HG03103 (cell line): ENCODE measurements around the gene TSHZ2.
"Not testable (repeated sequence)": the region's sequence is repeated elsewhere in the genome, so short reads cannot be mapped to it uniquely, and the experiment has no call there.

Source experiments
- ATAC-seq: cut with Tn5 transposase; IDR thresholded peaks from one replicate; pipeline ENCODE4 v1.9.1; 2021; ENCODE audit warnings: low read depth; ENCODE audit not compliant: unreplicated experiment

Gene TSHZ2

GRCh38 chr20:53360852-53361251, 388.7 kb downstream of the TSHZ2 start:
- no peak for ATAC-seq

- no peak for ATAC-seq
These were observed 390.6 kb downstream of the TSHZ2 start for GRCh38 chr20:53362736-53363135.

- ATAC-seq, result no peak
These were observed 392.5 kb downstream of the TSHZ2 start for GRCh38 chr20:53364646-53365045.

GRCh38 chr20:53365076-53365475, 392.9 kb downstream of the TSHZ2 start:
- no peak for ATAC-seq

GRCh38 chr20:53365539-53366075, 393.4 kb downstream of the TSHZ2 start:
- no peak for ATAC-seq

GRCh38 chr20:53366928-53367327, 394.8 kb downstream of the TSHZ2 start:
- ATAC-seq, result not testable (repeated sequence)

GRCh38 chr20:53369871-53370270, 397.7 kb downstream of the TSHZ2 start:
- ATAC-seq, result no peak

GRCh38 chr20:53370345-53370961, 398.3 kb downstream of the TSHZ2 start:
- ATAC-seq, result no peak

- no peak for ATAC-seq
These were observed 399.1 kb downstream of the TSHZ2 start for GRCh38 chr20:53371216-53371615.

GRCh38 chr20:53376021-53376420, 403.9 kb downstream of the TSHZ2 start:
- no peak for ATAC-seq

- ATAC-seq, result no peak
These were observed 407.1 kb downstream of the TSHZ2 start for GRCh38 chr20:53379014-53379832.

GRCh38 chr20:53379833-53380120, 407.6 kb downstream of the TSHZ2 start:
- no peak for ATAC-seq

GRCh38 chr20:53381568-53382262, 409.6 kb downstream of the TSHZ2 start:
- no peak for ATAC-seq

GRCh38 chr20:53382263-53382844, 410.2 kb downstream of the TSHZ2 start:
- no peak for ATAC-seq

- no peak for ATAC-seq
These were observed 411.8 kb downstream of the TSHZ2 start for GRCh38 chr20:53383916-53384315.

- no peak for ATAC-seq
These were observed 412.2 kb downstream of the TSHZ2 start for GRCh38 chr20:53384392-53384791.

- ATAC-seq, result no peak
These were observed 414.0 kb downstream of the TSHZ2 start for GRCh38 chr20:53385941-53386767.

GRCh38 chr20:53387983-53388675, 416.0 kb downstream of the TSHZ2 start:
- ATAC-seq, result no peak

- ATAC-seq, result no peak
These were observed 417.6 kb downstream of the TSHZ2 start for GRCh38 chr20:53389516-53390300.
